Pancreas (tissue), 10 donors: ENCODE data around the gene MYL7. TPM values are rescaled to one million over a fixed set of nuclear protein-coding genes. Genes with fewer than 3 reads are reported as not detected.
A peak's percentile ranks its signal among the peaks of the same experiment; 100 is the strongest.

ENCODE experiments used
- ATAC-seq, 4 donors: fragments of 200-7000 bp; cut with Tn5 transposase; one replicate each; pipeline versions ENCODE4 v1.8.0 to v1.9.1; 2020; ENCODE audit warnings: mild to moderate bottlenecking in 4 of 4, moderate library complexity in 4 of 4
- DNase-seq, 6 donors: peaks; one replicate each; pipeline ENCODE4 v3.0.0-alpha.2; 2020
- FAIRE-seq: peaks from 2 replicates; lab custom pipeline; 2012; peaks lifted over from hg19 to GRCh38; lab: Jason Lieb, UNC
- H3K27ac ChIP-seq, 4 donors: fragments of 200-600 bp; sonication (generic); 1 replicate in 3 of 4; 2 replicates in 1 of 4; pipeline versions ENCODE4 v1.5.0 to v1.8.0; 2020
- H3K27me3 ChIP-seq, 4 donors: fragments of 200-600 bp; one replicate each; pipeline ENCODE4 v1.8.0; 2021
- H3K36me3 ChIP-seq, 3 donors: fragments of 200-600 bp; sonication (generic) in 1 of 3; one replicate each; pipeline versions ENCODE4 v1.5.0 to v1.8.0; 2020 to 2021
- H3K4me1 ChIP-seq, 3 donors: fragments of 200-600 bp; one replicate each; pipeline ENCODE4 v1.8.0; 2021
- H3K4me3 ChIP-seq, 4 donors: fragments of 200-600 bp; sonication (generic) in 2 of 4; one replicate each; pipeline versions ENCODE4 v1.5.0 to v1.8.0; 2020 to 2021
- H3K9me3 ChIP-seq, 4 donors: fragments of 200-600 bp; one replicate each; pipeline ENCODE4 v1.8.0; 2021
- CTCF ChIP-seq, 4 donors: fragments of 200-600 bp; sonication (generic) in 3 of 4; IDR thresholded peaks; one replicate each; pipeline versions ENCODE4 v1.5.0 to v1.8.0; 2021; ENCODE audit warnings: antibody characterized with exemption in 4 of 4
- WGBS, 2 donors: extraction: QIAGEN DNeasy Blood & Tissue Kit; methylation state at CpG; one replicate each; pipeline ENCODE4 v1.1.7; 2013; 5-methylcytosine and 5-hydroxymethylcytosine counted together
- intact Hi-C, 3 donors: fragments of 100-400 bp; cut with DNase I; formaldehyde crosslinking; loops; one replicate each; pipeline versions ENCODE4 v1.11.1 to v1.14.2; 2022
- polyA plus RNA-seq, 2 donors: library from polyadenylated mRNA; stranded (reverse); fragments of 200-250 nt; gene quantifications; one replicate each; pipeline ENCODE4 v1.2.3, GENCODE V29; 2013
- total RNA-seq, 6 donors: library from RNA; stranded (reverse); fragmentation: NEBNext Ultra II Directional in 4 of 6; extraction: Animal tissue kit (Norgen Biotek cat#: 25700) in 4 of 6; gene quantifications; one replicate each; pipeline versions ENCODE4 v1.2.1 to v1.2.4, GENCODE V29; 2021 to 2023
- donor health status: healthy with polysubstance abuse.
- donor health status: DM: no; HTN: no; CAD: no; lungs with moderate emphysema.
- donor health status: DM: no; HTN: no; CAD: no.
- donor health status: control.
- donor health status: control.
- donor health status: Bipolar disorder and iron deficiency.
- donor health status: DM: yes; HTN: yes; CAD: no.
- donor health status: DM: no; HTN: no; CAD: no.
- donor health status: DM: no; HTN: no; CAD: no.
- donor health status: DM: yes; HTN: yes; CAD: no.

MYL7 gene
- total and polyA plus RNA-seq, 8 donors = 0.94 to 2.3 (median 1.9) TPM; not detected in 5

GRCh38 chr7:44150966-44151941 is 10.1 kb upstream of the MYL7 start:
- no peak for FAIRE-seq
- H3K4me3 ChIP-seq = no peak overlapping the region
- TF ChIP-seq CTCF (IDR thresholded peaks at IDR 0.05) = no peak

GRCh38 chr7:44150466-44150832 is 9.3 kb upstream of the MYL7 start:
- H3K4me3 ChIP-seq = no peak overlapping the region
- no peak overlapping the region for H3K27ac ChIP-seq
- no peaks in the 10 kb centered on the region for H3K36me3 ChIP-seq
- no peak for TF ChIP-seq CTCF (IDR thresholded peaks at IDR 0.05)
- WGBS, 2 donors = 69 to 72% methylated on average over 5 of the region's 5 CpGs
- ATAC-seq (no peak), FAIRE-seq (no peak), DNase-seq (no peak)
- no peaks in the 10 kb centered on the region for H3K27me3 ChIP-seq
- no peaks in the 10 kb centered on the region for H3K4me1 ChIP-seq
- no peaks in the 10 kb centered on the region for H3K9me3 ChIP-seq
- intact Hi-C loops = no loop called here

More at GRCh38 chr7:44150966-44151941, 10.1 kb upstream of the MYL7 start:
- DNase-seq (peak in 2 of 6 donors; percentile 6 to 55), ATAC-seq (no peak)
- Histone ChIP-seq H3K4me1 (no peaks in the 10 kb centered on the region), H3K27ac (no peak overlapping the region), H3K36me3 (no peaks in the 10 kb centered on the region), H3K27me3 (no peaks in the 10 kb centered on the region), H3K9me3 (no peaks in the 10 kb centered on the region)
- intact Hi-C loops = no loop called here
- WGBS, 2 donors = 77 to 84% methylated on average over 15 to 16 of the region's 16 CpGs

GRCh38 chr7:44149571-44150465 is 8.7 kb upstream of the MYL7 start:
- no peak overlapping the region for H3K4me3 ChIP-seq
- ATAC-seq (no peak), DNase-seq (no peak), FAIRE-seq (no peak)
- no peaks in the 10 kb centered on the region for H3K4me1 ChIP-seq
- WGBS, 2 donors = 75 to 82% methylated on average over 18 of the region's 18 CpGs
- no peaks in the 10 kb centered on the region for H3K27me3 ChIP-seq
- intact Hi-C loops = no loop called here
- no peaks in the 10 kb centered on the region for H3K36me3 ChIP-seq
- H3K9me3 ChIP-seq = no peaks in the 10 kb centered on the region
- H3K27ac ChIP-seq = no peak overlapping the region
- no peak for TF ChIP-seq CTCF (IDR thresholded peaks at IDR 0.05)

GRCh38 chr7:44148961-44149536 is 7.9 kb upstream of the MYL7 start:
- H3K4me3 ChIP-seq = no peak overlapping the region
- no peaks in the 10 kb centered on the region for H3K27me3 ChIP-seq
- FAIRE-seq (no peak), DNase-seq (no peak), ATAC-seq (no peak)
- H3K4me1 ChIP-seq = no peaks in the 10 kb centered on the region
- no peak overlapping the region for H3K27ac ChIP-seq
- H3K9me3 ChIP-seq = no peaks in the 10 kb centered on the region
- no peaks in the 10 kb centered on the region for H3K36me3 ChIP-seq
- 75 to 79% methylated on average over 9 of the region's 9 CpGs for WGBS, 2 donors
- intact Hi-C loops = no loop called here
- no peak for TF ChIP-seq CTCF (IDR thresholded peaks at IDR 0.05)
